Islet of Langerhans (tissue), 1 donor: ENCODE measurements around the gene WARS2.

ENCODE experiments used
- FAIRE-seq: peaks from one replicate; lab custom pipeline; 2011; peaks lifted over from hg19 to GRCh38; lab: Jason Lieb, UNC

The WARS2 gene

DNA sequence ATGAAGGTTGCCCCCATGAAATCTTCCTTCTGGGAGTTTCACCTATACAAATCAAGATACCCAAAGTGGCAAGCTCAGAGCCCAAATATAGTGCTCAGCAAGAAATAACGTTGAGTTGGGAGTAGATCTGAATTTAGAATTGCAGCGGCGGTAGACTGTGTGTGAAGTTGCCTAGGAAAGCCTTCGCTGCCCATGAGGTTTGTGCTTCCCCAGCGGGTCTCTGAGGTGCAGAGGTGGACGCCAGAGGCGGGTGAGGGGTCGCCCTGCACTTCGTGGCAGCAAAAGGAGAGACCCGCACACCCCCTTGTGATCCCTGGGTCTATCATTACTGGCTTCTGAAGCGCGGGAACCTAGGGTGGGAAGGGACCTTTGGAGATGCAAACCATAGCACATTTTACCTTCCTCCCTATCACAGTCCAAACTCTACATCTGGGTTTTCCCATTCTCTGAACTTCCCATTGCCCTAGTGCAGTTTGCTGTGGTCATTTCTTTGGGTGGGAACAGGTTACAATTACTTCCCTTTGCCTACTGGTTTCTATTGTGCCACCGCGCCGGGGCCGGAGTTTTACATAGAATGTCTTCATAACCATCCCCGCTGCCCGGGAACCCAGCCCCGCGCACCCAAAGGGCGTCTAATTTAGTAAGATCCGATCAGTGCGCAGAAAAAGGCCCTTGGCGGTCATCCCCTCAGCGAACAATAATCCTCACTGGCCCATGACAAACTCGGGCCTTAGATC, 157.5 kb downstream of the WARS2 start:
- FAIRE-seq = no peak

DNA sequence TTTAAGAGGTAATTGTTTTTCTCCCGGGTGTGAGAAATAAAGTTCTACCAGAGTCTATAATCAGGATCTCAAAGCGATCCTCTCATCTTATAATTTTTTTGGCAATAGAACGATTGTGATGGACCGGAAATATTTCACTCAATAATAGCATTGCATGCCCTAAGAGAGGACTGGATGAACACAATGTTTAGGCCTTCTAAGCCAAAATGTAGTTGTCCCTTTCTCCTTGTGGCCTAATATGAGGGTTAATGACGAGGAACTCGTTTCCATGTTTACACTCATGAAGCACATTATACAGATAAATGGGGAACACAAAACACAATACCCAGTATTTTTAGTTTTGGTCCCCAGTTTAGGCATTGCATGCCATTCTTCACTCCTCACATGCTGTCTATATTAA, 158.2 kb downstream of the WARS2 start:
- no peak for FAIRE-seq

DNA sequence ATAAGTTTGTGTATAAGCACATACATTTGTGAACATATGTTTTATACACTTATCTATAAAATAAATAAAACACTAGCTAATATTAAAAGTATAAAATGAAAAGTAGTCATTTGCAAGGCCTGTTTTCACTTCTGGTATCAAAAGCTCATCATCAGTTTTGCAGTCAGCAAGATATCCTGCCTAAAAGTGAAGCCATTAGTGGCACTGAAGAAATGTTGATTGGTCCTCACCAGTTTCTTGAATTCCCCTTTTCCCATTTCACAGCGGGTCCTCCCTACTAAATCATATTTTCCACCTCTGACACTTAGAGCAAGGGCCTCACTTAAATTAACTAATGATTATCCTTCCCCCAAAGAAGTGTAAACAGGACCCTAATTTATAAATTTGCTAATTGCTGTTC, 159.0 kb downstream of the WARS2 start:
- no peak for FAIRE-seq
